ENCODE results near the gene BOLA1.

The BOLA1 gene

GRCh38 chr1:149887456-149888246 is 11.7 kb upstream of the BOLA1 start:
- peak; percentile 93 for DNase-seq

- peak; percentile 92 for DNase-seq
Measured at GRCh38 chr1:149888247-149888998, 10.9 kb upstream of the BOLA1 start.

GRCh38 chr1:149888999-149889289 is 10.4 kb upstream of the BOLA1 start:
- no peak for DNase-seq

GRCh38 chr1:149896575-149896974 is 2.8 kb upstream of the BOLA1 start:
- no peak for DNase-seq

- no peak for DNase-seq
Measured at GRCh38 chr1:149903836-149904491, 4.6 kb downstream of the BOLA1 start.

GRCh38 chr1:149906570-149907075 is 7.3 kb downstream of the BOLA1 start:
- DNase-seq = no peak

GRCh38 chr1:149914545-149914944 is 15.2 kb downstream of the BOLA1 start:
- DNase-seq = no peak

- DNase-seq = peak; percentile 68
Measured at GRCh38 chr1:149915429-149916192, 16.2 kb downstream of the BOLA1 start.

GRCh38 chr1:149916193-149916897 is 17.0 kb downstream of the BOLA1 start:
- DNase-seq = peak; percentile 10

GRCh38 chr1:149916898-149917252 is 17.5 kb downstream of the BOLA1 start:
- peak; percentile 13 for DNase-seq

- peak; percentile 81 for DNase-seq
Measured at GRCh38 chr1:149917571-149918144, 18.3 kb downstream of the BOLA1 start, which contains the start of gene SV2A. TSS of gene SV2A (minus strand) at chr1:149917844. CDS start at chr1:149913840, 4,004 bp downstream.

GRCh38 chr1:149923626-149924025 is 24.3 kb downstream of the BOLA1 start:
- DNase-seq = no peak

- no peak for DNase-seq
Measured at GRCh38 chr1:149925345-149925744, 26.0 kb downstream of the BOLA1 start.

- DNase-seq = no peak
Measured at GRCh38 chr1:149925751-149926150, 26.4 kb downstream of the BOLA1 start.

GRCh38 chr1:149926296-149926695 is 26.9 kb downstream of the BOLA1 start:
- DNase-seq = no peak

GRCh38 chr1:149927056-149927562 is 27.7 kb downstream of the BOLA1 start:
- DNase-seq = no peak

- peak; percentile 98 for DNase-seq
Measured at GRCh38 chr1:149927563-149928400, 28.4 kb downstream of the BOLA1 start, which contains the start of gene SF3B4. TSS of gene SF3B4 (minus strand) at chr1:149927803. CDS start at chr1:149927759, 44 bp downstream.

- no peak for DNase-seq
Measured at GRCh38 chr1:149928401-149928724, 29.0 kb downstream of the BOLA1 start.

- DNase-seq = no peak
Measured at GRCh38 chr1:149929856-149930255, 30.5 kb downstream of the BOLA1 start.

- DNase-seq = no peak
Measured at GRCh38 chr1:149931212-149931790, 31.9 kb downstream of the BOLA1 start.
